Measurements from ENCODE around the gene SLC22A31.

SLC22A31 gene

GRCh38 chr16:89146211-89147005 is 53.9 kb downstream of the SLC22A31 start:
- Histone ChIP-seq H3K4me3 (ENCODE audit: low read depth, low read length, poor library complexity, severe bottlenecking) (no peak overlapping the region), H2AFZ (ENCODE audit: low read length) (no peak overlapping the region), H3K79me2 (ENCODE audit: insufficient read depth, low read length) (no peaks in the 10 kb centered on the region), H3F3A (ENCODE audit: insufficient read depth, low read length) (no peaks in the 10 kb centered on the region), H3K9me2 (ENCODE audit: low read depth, low read length) (no peaks in the 10 kb centered on the region), H3K27me3 (ENCODE audit: insufficient read depth, low read length) (no peaks in the 10 kb centered on the region), H3K27ac (ENCODE audit: low read depth, low read length, poor library complexity, severe bottlenecking) (no peak overlapping the region), H3K36me3 (ENCODE audit: insufficient read depth, low read length) (peaks cover 99% of the 10 kb centered on the region), H3K9me3 (ENCODE audit: low read length) (peaks cover 15% of the 10 kb centered on the region), H4K20me1 (ENCODE audit: insufficient read depth, low read length) (no peaks in the 10 kb centered on the region), H3K4me1 (ENCODE audit: insufficient read depth, low read length, severe bottlenecking) (no peaks in the 10 kb centered on the region), H3K4me2 (ENCODE audit: low read length) (no peak overlapping the region), H3K9ac (ENCODE audit: low read length) (no peak overlapping the region)
- no peak for TF ChIP-seq EZH2 (IDR thresholded peaks at IDR 0.05; ENCODE audit: borderline replicate concordance, low read length)
- TF ChIP-seq, protein P1, sequence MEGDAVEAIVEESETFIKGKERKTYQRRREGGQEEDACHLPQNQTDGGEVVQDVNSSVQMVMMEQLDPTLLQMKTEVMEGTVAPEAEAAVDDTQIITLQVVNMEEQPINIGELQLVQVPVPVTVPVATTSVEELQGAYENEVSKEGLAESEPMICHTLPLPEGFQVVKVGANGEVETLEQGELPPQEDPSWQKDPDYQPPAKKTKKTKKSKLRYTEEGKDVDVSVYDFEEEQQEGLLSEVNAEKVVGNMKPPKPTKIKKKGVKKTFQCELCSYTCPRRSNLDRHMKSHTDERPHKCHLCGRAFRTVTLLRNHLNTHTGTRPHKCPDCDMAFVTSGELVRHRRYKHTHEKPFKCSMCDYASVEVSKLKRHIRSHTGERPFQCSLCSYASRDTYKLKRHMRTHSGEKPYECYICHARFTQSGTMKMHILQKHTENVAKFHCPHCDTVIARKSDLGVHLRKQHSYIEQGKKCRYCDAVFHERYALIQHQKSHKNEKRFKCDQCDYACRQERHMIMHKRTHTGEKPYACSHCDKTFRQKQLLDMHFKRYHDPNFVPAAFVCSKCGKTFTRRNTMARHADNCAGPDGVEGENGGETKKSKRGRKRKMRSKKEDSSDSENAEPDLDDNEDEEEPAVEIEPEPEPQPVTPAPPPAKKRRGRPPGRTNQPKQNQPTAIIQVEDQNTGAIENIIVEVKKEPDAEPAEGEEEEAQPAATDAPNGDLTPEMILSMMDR (IDR thresholded peaks at IDR 0.05; ENCODE audit: low read length): no peak

Data from OCI-LY1 (cell line).